K562 (cell line): ENCODE results near the gene CFAP251. TPM values are rescaled to one million over a fixed set of nuclear protein-coding genes. Genes with fewer than 3 reads are reported as not detected.

Source experiments
- BRF2 ChIP-seq: IDR thresholded peaks from 3 replicates; pipeline ENCODE4 v1.6.1; 2011; ENCODE audit warnings: borderline replicate concordance, mild to moderate bottlenecking; ENCODE audit not compliant: insufficient read length, insufficient read depth
- C11orf30 ChIP-seq: fragments of 450-650 bp; IDR thresholded peaks from 2 replicates; pipeline ENCODE4 v1.6.1; 2016; ENCODE audit warnings: low read depth, mild to moderate bottlenecking
- CAMTA2 ChIP-seq: fragments of 250-450 bp; sonication (Bioruptor Pico); conservative IDR thresholded peaks from 2 replicates; pipeline ENCODE4 v1.5.1; 2022
- CBFB ChIP-seq: sonication (generic); formaldehyde crosslinking; IDR thresholded peaks from 2 replicates; pipeline ENCODE4 v1.4.0; 2020; ENCODE audit warnings: mild to moderate bottlenecking, missing genetic modification reagents
- CHCHD3 ChIP-seq: fragments of 250-450 bp; sonication (Bioruptor Pico); IDR thresholded peaks from 2 replicates; pipeline ENCODE4 v2.1.2; 2022; ENCODE audit warnings: mild to moderate bottlenecking
- CREBBP ChIP-seq: IDR thresholded peaks from one replicate; pipeline ENCODE4 v1.6.1; 2012; ENCODE audit warnings: low read depth, mild to moderate bottlenecking, control low read depth, inconsistent platforms, low read length
- DMBX1 ChIP-seq: fragments of 250-450 bp; sonication (Bioruptor Pico); IDR thresholded peaks from 2 replicates; pipeline ENCODE4 v1.8.0; 2022; ENCODE audit warnings: inconsistent platforms, mild to moderate bottlenecking, moderate library complexity, borderline replicate concordance
- ELF2 ChIP-seq: fragments of 250-450 bp; sonication (Bioruptor Pico); IDR thresholded peaks from 2 replicates; pipeline ENCODE4 v1.5.0; 2021; ENCODE audit warnings: mild to moderate bottlenecking
- ESRRB ChIP-seq: fragments of 250-450 bp; sonication (Bioruptor Pico); IDR thresholded peaks from 2 replicates; pipeline ENCODE4 v1.5.0; 2020; ENCODE audit warnings: mild to moderate bottlenecking, moderate library complexity, borderline replicate concordance
- HDGF ChIP-seq: fragments of 450-650 bp; IDR thresholded peaks from 2 replicates; pipeline ENCODE4 v1.6.1; 2016
- HINFP ChIP-seq: fragments of 450-650 bp; conservative IDR thresholded peaks from 2 replicates; pipeline ENCODE4 v1.6.1; 2016; ENCODE audit warnings: missing genetic modification characterization, low read depth, mild to moderate bottlenecking, control low read depth, missing compliant biosample characterization
- KDM4B ChIP-seq, 2 experiments: fragments of 450-650 bp in 1 of 2; sonication (generic) in 1 of 2; IDR thresholded peaks; 2 replicates each; pipeline ENCODE4 v1.6.1; 2016 to 2017; ENCODE audit warnings: borderline replicate concordance in 2 of 2, antibody characterized with exemption in 1 of 2, low read depth in 1 of 2, mild to moderate bottlenecking in 1 of 2
- PHTF2 ChIP-seq: fragments of 250-450 bp; sonication (Bioruptor Pico); IDR thresholded peaks from 2 replicates; pipeline ENCODE4 v1.5.0; 2021; ENCODE audit warnings: mild to moderate bottlenecking
- PURB ChIP-seq: sonication (generic); formaldehyde crosslinking; IDR thresholded peaks from 2 replicates; pipeline ENCODE4 v1.9.0; 2021; ENCODE audit warnings: low read depth, mild to moderate bottlenecking, missing genetic modification reagents
- SNRNP70 ChIP-seq: fragments of 200-400 bp; formaldehyde crosslinking; optimal IDR thresholded peaks from 2 replicates; pipeline ENCODE3; 2017; ENCODE audit warnings: low read depth, low read length
- SREBF2 ChIP-seq: sonication (generic); formaldehyde crosslinking; IDR thresholded peaks from 2 replicates; pipeline ENCODE4 v1.4.0; 2020; ENCODE audit warnings: mild to moderate bottlenecking, missing genetic modification reagents
- TAF1 ChIP-seq: IDR thresholded peaks from 2 replicates; pipeline ENCODE4 v1.6.1; 2011; ENCODE audit warnings: mild to moderate bottlenecking, low read length, moderate library complexity; ENCODE audit not compliant: insufficient read depth, control insufficient read depth, severe bottlenecking; ENCODE audit errors: extremely low read depth
- TAF9B ChIP-seq: fragments of 450-650 bp; IDR thresholded peaks from 2 replicates; pipeline ENCODE4 v1.6.1; 2018; ENCODE audit warnings: mild to moderate bottlenecking; ENCODE audit not compliant: partially characterized antibody
- TARDBP ChIP-seq: fragments of 450-650 bp; IDR thresholded peaks from 2 replicates; pipeline ENCODE4 v1.6.1; 2016
- UBTF ChIP-seq, 2 experiments: IDR thresholded peaks; 2 replicates each; pipeline ENCODE4 v1.6.1; 2012; ENCODE audit warnings: improper control_type of control experiment in 2 of 2, low read depth in 2 of 2, low read length in 2 of 2, borderline replicate concordance in 1 of 2
- ZBTB12 ChIP-seq: fragments of 250-450 bp; sonication (Bioruptor Pico); IDR thresholded peaks from 2 replicates; pipeline ENCODE4 v1.4.0; 2020
- ZFPM2 ChIP-seq: fragments of 250-450 bp; sonication (Bioruptor Pico); IDR thresholded peaks from 2 replicates; pipeline ENCODE4 v1.5.1; 2022; ENCODE audit warnings: mild to moderate bottlenecking
- ZNF24 ChIP-seq: fragments of 450-650 bp; IDR thresholded peaks from 2 replicates; pipeline ENCODE4 v1.6.1; 2016
- ZNF507 ChIP-seq: conservative IDR thresholded peaks from 2 replicates; pipeline ENCODE4 v1.6.1; 2017; ENCODE audit warnings: missing genetic modification characterization, missing compliant biosample characterization
- polyA plus RNA-seq, 8 experiments: library from polyadenylated mRNA; depleted of rRNA in 4 of 8; stranded (reverse) in 5 of 8; unstranded in 3 of 8; fragments of >200 nt; fragmentation: Nextera tagmentation in 2 of 8; fragmentation: Illumina TruSeq in 1 of 8; extraction: Ambion mirVana in 2 of 8; extraction: Trizol in 1 of 8; gene quantifications; 2 replicates each; pipeline versions ENCODE4 v1.2.1 to v1.2.3, GENCODE V29; 2011 to 2014; ENCODE audit warnings: inconsistent platforms in 1 of 8, missing spikeins in 1 of 8
- total RNA-seq, 7 experiments: library from RNA; depleted of rRNA in 6 of 7; stranded (reverse); fragments of >200 nt in 6 of 7; fragmentation: Illumina TruSeq in 2 of 7; extraction: Trizol in 2 of 7; gene quantifications; 2 replicates each; pipeline versions ENCODE4 v1.2.1 to v1.2.3, GENCODE V29; 2011 to 2021; ENCODE audit warnings: low replicate concordance in 1 of 7

CFAP251 gene
- total and polyA plus RNA-seq, 9 of the 15 experiments (the other 6 are each of a cell fraction or from before 2014, with no cell fraction given): 16.6 to 31.0 (median 19.1) TPM

- no peak for TF ChIP-seq ZBTB12 (CRISPR knock-in tag)
- no peak for TF ChIP-seq HDGF
- no peak for TF ChIP-seq KDM4B (IDR thresholded peaks at IDR 0.05; ENCODE audit: borderline replicate concordance in 2 of 2, low read depth in 1 of 2)
- no peak for TF ChIP-seq BRF2
- no peak for TF ChIP-seq TAF9B
- no peak for TF ChIP-seq CAMTA2 (CRISPR knock-in tag)
- TF ChIP-seq ZNF24: no peak
- TF ChIP-seq PURB: no peak
- no peak for TF ChIP-seq ZFPM2
- no peak for TF ChIP-seq TAF1
- no peak for TF ChIP-seq ESRRB (CRISPR knock-in tag)
- TF ChIP-seq HINFP (tag): no peak
- TF ChIP-seq TARDBP: no peak
- TF ChIP-seq CBFB (CRISPR knock-in tag): no peak
- no peak for TF ChIP-seq DMBX1 (CRISPR knock-in tag)
- TF ChIP-seq ZNF507: no peak
- TF ChIP-seq CREBBP: no peak
- no peak for TF ChIP-seq CHCHD3 (CRISPR knock-in tag)
- no peak for TF ChIP-seq SNRNP70
- no peak for TF ChIP-seq PHTF2 (CRISPR knock-in tag)
- TF ChIP-seq UBTF (IDR thresholded peaks at IDR 0.05; ENCODE audit: borderline replicate concordance in 1 of 2, low read depth in 2 of 2, low read length in 2 of 2): no peak; a peak in 3 of 4 replicates
- TF ChIP-seq SREBF2 (CRISPR knock-in tag): no peak
- TF ChIP-seq C11orf30: no peak
- TF ChIP-seq ELF2 (CRISPR knock-in tag): no peak
Observed at GRCh38 chr12:122023339-122024131, 105.1 kb downstream of the CFAP251 start (continued).
